HEK293 (cell line): ENCODE measurements around the gene PLS1.

ENCODE experiments used
- CTCF ChIA-PET: fragments of 350-600 bp; formaldehyde crosslinking; extraction: SDS; loops from one replicate; lab custom pipeline; 2021; ENCODE audit warnings: antibody characterized with exemption; lab: Yijun Ruan, JAX
- POLR2A ChIA-PET: fragments of 300-600 bp; formaldehyde crosslinking; extraction: SDS; loops from one replicate; lab custom pipeline; 2020; ENCODE audit warnings: antibody characterized with exemption, inconsistent platforms; lab: Yijun Ruan, JAX
- H3K27ac ChIP-seq: fragments of 200-500 bp; sonication (Bioruptor generic); 2 replicates; pipeline ENCODE4 v1.5.1; 2014; ENCODE audit warnings: low read depth, low read length, control low read depth, inconsistent platforms; ENCODE audit errors: extremely low read depth
- H3K36me3 ChIP-seq, 2 experiments: fragments of 200-500 bp in 1 of 2; sonication (Bioruptor generic) in 1 of 2; 1 replicate in 1 of 2; 2 replicates in 1 of 2; pipeline ENCODE4 v1.5.1; 2014 to 2017; ENCODE audit warnings: inconsistent platforms in 2 of 2, low read length in 2 of 2; ENCODE audit not compliant: control insufficient read depth in 2 of 2, insufficient read depth in 1 of 2
- H3K4me1 ChIP-seq: fragments of 200-500 bp; sonication (Bioruptor generic); 2 replicates; pipeline ENCODE4 v1.5.1; 2014; ENCODE audit warnings: mild to moderate bottlenecking, low read length, inconsistent platforms; ENCODE audit not compliant: control insufficient read depth, insufficient read depth
- H3K4me3 ChIP-seq: 2 replicates; pipeline ENCODE4 v1.5.1; 2011; ENCODE audit warnings: low read depth, mild to moderate bottlenecking, control low read depth, low read length, moderate library complexity
- H3K9me3 ChIP-seq: fragments of 200-500 bp; sonication (Bioruptor generic); 2 replicates; pipeline ENCODE4 v1.5.1; 2014; ENCODE audit warnings: low read depth, low read length, inconsistent platforms; ENCODE audit not compliant: control insufficient read depth, insufficient read depth
- AEBP2 ChIP-seq: fragments of 450-650 bp; formaldehyde crosslinking; IDR thresholded peaks from 2 replicates; pipeline ENCODE4 v1.5.1; 2016; ENCODE audit warnings: missing biosample characterization, missing genetic modification characterization, borderline replicate concordance
- FEZF1 ChIP-seq: fragments of 450-650 bp; formaldehyde crosslinking; IDR thresholded peaks from 2 replicates; pipeline ENCODE4 v1.5.1; 2016; ENCODE audit warnings: missing biosample characterization, missing genetic modification characterization
- PRDM1 ChIP-seq: fragments of 450-650 bp; formaldehyde crosslinking; IDR thresholded peaks from 2 replicates; pipeline ENCODE4; 2016; ENCODE audit warnings: missing biosample characterization, missing genetic modification characterization
- PRDM6 ChIP-seq: fragments of 450-650 bp; formaldehyde crosslinking; IDR thresholded peaks from 2 replicates; pipeline ENCODE4 v1.5.1; 2017; ENCODE audit warnings: missing biosample characterization, missing genetic modification characterization
- SP7 ChIP-seq: fragments of 450-650 bp; formaldehyde crosslinking; IDR thresholded peaks from 2 replicates; pipeline ENCODE4 v1.5.1; 2016; ENCODE audit warnings: missing biosample characterization, missing genetic modification characterization
- ZBTB17 ChIP-seq: fragments of 450-650 bp; formaldehyde crosslinking; IDR thresholded peaks from 2 replicates; pipeline ENCODE4 v1.5.1; 2016; ENCODE audit warnings: missing biosample characterization, missing genetic modification characterization
- ZBTB21 ChIP-seq: fragments of 450-650 bp; formaldehyde crosslinking; IDR thresholded peaks from 2 replicates; pipeline ENCODE4 v1.5.1; 2017; ENCODE audit warnings: missing biosample characterization, missing genetic modification characterization
- ZBTB48 ChIP-seq: fragments of 450-650 bp; formaldehyde crosslinking; IDR thresholded peaks from 2 replicates; pipeline ENCODE4 v1.5.1; 2016; ENCODE audit warnings: missing biosample characterization, missing genetic modification characterization
- ZBTB7A ChIP-seq: fragments of 450-650 bp; formaldehyde crosslinking; IDR thresholded peaks from 2 replicates; pipeline ENCODE4 v1.5.1; 2016; ENCODE audit warnings: low read depth, missing biosample characterization, missing genetic modification characterization
- ZNF335 ChIP-seq: fragments of 450-650 bp; formaldehyde crosslinking; conservative IDR thresholded peaks from 2 replicates; pipeline ENCODE4 v1.5.1; 2016; ENCODE audit warnings: missing biosample characterization, missing genetic modification characterization
- ZNF350 ChIP-seq: fragments of 450-650 bp; formaldehyde crosslinking; IDR thresholded peaks from 2 replicates; pipeline ENCODE4 v1.5.0; 2017; ENCODE audit warnings: missing biosample characterization, mild to moderate bottlenecking, missing genetic modification characterization
- ZNF394 ChIP-seq: fragments of 450-650 bp; formaldehyde crosslinking; IDR thresholded peaks from 2 replicates; pipeline ENCODE4 v1.5.1; 2016; ENCODE audit warnings: missing biosample characterization, missing genetic modification characterization, mild to moderate bottlenecking, moderate library complexity, borderline replicate concordance
- ZNF530 ChIP-seq: fragments of 450-650 bp; formaldehyde crosslinking; IDR thresholded peaks from 2 replicates; pipeline ENCODE4 v1.5.1; 2016; ENCODE audit warnings: low read depth, missing biosample characterization, missing genetic modification characterization
- ZNF580 ChIP-seq: fragments of 450-650 bp; formaldehyde crosslinking; IDR thresholded peaks from 2 replicates; pipeline ENCODE4 v1.5.1; 2016; ENCODE audit warnings: missing biosample characterization, missing genetic modification characterization
- ZNF76 ChIP-seq: fragments of 450-650 bp; formaldehyde crosslinking; IDR thresholded peaks from 2 replicates; pipeline ENCODE4; 2016; ENCODE audit warnings: low read depth, missing biosample characterization, missing genetic modification characterization, borderline replicate concordance
- ZNF785 ChIP-seq: fragments of 450-650 bp; formaldehyde crosslinking; IDR thresholded peaks from 2 replicates; pipeline ENCODE4 v1.5.1; 2016; ENCODE audit warnings: missing biosample characterization, missing genetic modification characterization
- TF ChIP-seq, protein P1 (sequence below): fragments of 450-650 bp; formaldehyde crosslinking; IDR thresholded peaks from 2 replicates; pipeline ENCODE4 v1.5.1; 2017; ENCODE audit warnings: missing biosample characterization, missing genetic modification characterization
- TF ChIP-seq, protein P2 (sequence below): fragments of 450-650 bp; formaldehyde crosslinking; IDR thresholded peaks from 2 replicates; pipeline ENCODE4 v1.5.1; 2016; ENCODE audit warnings: missing biosample characterization, missing genetic modification characterization
- TF ChIP-seq, protein P3 (sequence below): fragments of 450-650 bp; formaldehyde crosslinking; IDR thresholded peaks from 2 replicates; pipeline ENCODE4 v1.5.0; 2017; ENCODE audit warnings: missing biosample characterization, missing genetic modification characterization, borderline replicate concordance

The PLS1 gene

DNA sequence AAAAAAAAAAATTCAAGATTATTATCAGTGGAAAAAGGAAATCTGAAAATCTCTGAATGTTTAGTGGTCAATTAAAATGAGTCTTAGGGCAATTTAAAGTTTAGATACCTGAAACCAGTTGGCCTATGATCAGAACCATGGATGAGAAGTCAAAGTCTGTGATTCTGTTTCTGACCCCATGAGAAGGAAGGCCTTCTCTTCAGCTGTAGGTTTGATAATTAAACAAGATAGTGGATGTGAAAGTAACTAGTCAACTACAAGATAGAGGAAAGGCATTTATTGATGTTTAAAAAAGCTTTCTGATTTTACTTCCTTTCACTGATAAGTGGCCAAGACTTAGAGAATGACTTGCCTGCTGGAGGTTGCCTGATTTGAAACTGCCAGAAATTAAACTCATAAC lies 8.7 kb downstream of the PLS1 start:
- no peaks in the 10 kb centered on the region for H3K36me3 ChIP-seq
- CTCF ChIA-PET: no interaction called here
- no peaks in the 10 kb centered on the region for H3K4me1 ChIP-seq
- H3K9me3 ChIP-seq: no peaks in the 10 kb centered on the region
- H3K4me3 ChIP-seq: no peak overlapping the region
- TF ChIP-seq ZNF530 (tag by site-specific recombination) (no peak), ZBTB48 (no peak), PRDM1 (tag by site-specific recombination) (no peak), AEBP2 (tag by site-specific recombination) (no peak), ZNF580 (tag by site-specific recombination) (no peak), ZNF76 (tag by site-specific recombination) (no peak), SP7 (tag by site-specific recombination) (no peak), ZBTB17 (no peak), ZNF394 (tag by site-specific recombination) (no peak), ZNF335 (tag by site-specific recombination) (no peak), PRDM6 (tag by site-specific recombination) (no peak), ZNF785 (no peak), ZBTB7A (tag by site-specific recombination) (no peak), ZBTB21 (tag by site-specific recombination) (no peak), ZNF350 (tag by site-specific recombination) (no peak), FEZF1 (tag by site-specific recombination) (no peak)
- TF ChIP-seq, protein P1, sequence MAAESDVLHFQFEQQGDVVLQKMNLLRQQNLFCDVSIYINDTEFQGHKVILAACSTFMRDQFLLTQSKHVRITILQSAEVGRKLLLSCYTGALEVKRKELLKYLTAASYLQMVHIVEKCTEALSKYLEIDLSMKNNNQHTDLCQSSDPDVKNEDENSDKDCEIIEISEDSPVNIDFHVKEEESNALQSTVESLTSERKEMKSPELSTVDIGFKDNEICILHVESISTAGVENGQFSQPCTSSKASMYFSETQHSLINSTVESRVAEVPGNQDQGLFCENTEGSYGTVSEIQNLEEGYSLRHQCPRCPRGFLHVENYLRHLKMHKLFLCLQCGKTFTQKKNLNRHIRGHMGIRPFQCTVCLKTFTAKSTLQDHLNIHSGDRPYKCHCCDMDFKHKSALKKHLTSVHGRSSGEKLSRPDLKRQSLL (tag by site-specific recombination): no peak
- TF ChIP-seq, protein P2, sequence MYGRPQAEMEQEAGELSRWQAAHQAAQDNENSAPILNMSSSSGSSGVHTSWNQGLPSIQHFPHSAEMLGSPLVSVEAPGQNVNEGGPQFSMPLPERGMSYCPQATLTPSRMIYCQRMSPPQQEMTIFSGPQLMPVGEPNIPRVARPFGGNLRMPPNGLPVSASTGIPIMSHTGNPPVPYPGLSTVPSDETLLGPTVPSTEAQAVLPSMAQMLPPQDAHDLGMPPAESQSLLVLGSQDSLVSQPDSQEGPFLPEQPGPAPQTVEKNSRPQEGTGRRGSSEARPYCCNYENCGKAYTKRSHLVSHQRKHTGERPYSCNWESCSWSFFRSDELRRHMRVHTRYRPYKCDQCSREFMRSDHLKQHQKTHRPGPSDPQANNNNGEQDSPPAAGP (tag by site-specific recombination): no peak
- TF ChIP-seq, protein P3, sequence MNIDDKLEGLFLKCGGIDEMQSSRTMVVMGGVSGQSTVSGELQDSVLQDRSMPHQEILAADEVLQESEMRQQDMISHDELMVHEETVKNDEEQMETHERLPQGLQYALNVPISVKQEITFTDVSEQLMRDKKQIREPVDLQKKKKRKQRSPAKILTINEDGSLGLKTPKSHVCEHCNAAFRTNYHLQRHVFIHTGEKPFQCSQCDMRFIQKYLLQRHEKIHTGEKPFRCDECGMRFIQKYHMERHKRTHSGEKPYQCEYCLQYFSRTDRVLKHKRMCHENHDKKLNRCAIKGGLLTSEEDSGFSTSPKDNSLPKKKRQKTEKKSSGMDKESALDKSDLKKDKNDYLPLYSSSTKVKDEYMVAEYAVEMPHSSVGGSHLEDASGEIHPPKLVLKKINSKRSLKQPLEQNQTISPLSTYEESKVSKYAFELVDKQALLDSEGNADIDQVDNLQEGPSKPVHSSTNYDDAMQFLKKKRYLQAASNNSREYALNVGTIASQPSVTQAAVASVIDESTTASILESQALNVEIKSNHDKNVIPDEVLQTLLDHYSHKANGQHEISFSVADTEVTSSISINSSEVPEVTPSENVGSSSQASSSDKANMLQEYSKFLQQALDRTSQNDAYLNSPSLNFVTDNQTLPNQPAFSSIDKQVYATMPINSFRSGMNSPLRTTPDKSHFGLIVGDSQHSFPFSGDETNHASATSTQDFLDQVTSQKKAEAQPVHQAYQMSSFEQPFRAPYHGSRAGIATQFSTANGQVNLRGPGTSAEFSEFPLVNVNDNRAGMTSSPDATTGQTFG (tag by site-specific recombination): no peak
- TF ChIP-seq, all 188 proteins: peak for 0
- POLR2A ChIA-PET: no interaction called here
- no peak overlapping the region for H3K27ac ChIP-seq
